ENCODE measurements around the gene ELOB.
A peak's percentile ranks its signal among the peaks of the same experiment; 100 is the strongest.

The ELOB gene

DNA sequence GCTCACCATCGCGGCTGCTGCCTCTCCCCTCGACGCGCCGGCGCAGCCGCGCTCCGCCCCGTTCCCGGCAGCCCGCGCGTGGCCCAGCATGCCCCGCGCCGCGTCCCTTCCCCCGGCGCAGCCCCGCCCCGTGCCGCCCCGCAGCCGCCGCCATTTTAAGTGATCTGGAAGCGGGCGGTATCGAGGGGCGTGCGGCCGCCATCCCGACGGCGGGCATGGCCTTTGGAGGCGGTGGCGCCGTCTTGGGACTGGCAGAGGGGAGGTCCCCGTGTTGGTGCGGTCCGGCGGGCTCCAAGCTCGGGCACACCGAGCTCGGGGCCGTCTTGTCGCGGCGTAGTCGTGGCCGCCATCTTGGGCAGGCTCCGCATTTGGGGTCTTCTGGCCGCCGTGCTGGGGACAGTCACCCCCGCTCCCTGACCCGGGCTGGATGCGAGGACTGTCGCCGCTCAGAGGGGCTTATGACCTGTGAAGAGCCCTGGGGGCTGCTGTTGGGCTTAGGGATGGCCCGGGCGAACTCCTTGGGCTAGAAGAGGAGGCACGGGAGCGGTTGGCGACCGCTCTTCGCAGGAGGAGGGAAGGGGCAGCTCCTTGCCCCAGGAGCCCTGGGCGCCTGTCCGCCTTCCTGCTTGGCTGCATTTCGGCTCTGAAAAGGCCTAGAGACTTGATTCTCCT, at the start of gene ELOB:
Gene ELOB, minus strand, starts transcription at position 50 of the 672 bp plus-strand sequence. Its CDS starts 41 bp downstream, at position 9.
- peak; percentile 92 for DNase-seq

DNA sequence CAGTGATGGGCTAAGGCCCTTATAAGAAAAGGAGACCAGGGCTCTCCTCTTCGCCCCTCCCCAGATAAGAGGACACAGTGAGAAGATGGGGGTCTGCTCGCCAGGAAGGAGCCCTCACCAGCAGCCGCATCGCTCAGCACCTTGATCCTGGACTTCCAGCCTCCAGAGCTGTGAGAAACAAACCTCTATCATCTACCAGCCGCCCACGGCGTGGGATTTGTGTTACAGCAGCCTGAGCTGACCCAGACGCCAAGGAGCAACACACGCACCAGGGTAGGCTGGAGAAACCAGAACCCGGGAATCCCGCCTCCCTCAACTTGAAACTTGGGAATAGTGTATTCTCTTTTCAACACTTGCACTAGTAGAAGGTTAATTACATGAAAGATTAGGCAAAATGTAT, 48.8 kb upstream of the ELOB start:
- DNase-seq = no peak

DNA sequence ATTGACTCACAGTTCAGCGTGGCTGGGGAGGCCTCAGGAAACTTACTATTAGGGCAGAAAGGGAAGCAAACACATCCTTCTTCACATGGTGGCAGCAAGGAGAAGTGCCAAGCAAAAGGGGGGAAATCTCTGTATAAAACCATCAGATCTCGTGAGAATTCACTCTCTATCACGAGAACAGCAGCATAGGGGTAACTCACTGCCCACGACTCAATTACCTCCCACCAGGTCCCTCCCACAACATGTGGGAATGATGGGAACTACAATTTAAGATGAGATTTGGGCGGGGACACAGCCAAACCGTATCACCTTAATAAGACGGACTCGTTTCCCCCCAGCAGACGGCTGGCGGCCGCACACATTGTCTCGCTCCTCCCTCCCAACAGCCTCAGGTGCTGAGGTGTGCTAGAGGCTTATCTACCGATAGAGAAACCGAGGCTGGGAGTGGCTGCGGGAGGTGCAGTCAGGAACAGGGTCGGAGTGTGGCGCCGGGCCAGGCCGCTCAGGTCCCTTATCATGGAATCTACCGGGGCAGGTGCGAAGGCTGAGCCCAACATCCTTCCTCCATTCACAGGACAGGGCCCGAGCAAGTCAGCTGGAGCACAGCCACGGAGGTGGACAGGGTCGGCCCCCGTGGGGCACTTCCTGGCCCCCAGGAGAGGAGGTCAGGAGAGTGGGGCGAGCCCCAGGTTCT, 48.1 kb upstream of the ELOB start:
- no peak for DNase-seq

DNA sequence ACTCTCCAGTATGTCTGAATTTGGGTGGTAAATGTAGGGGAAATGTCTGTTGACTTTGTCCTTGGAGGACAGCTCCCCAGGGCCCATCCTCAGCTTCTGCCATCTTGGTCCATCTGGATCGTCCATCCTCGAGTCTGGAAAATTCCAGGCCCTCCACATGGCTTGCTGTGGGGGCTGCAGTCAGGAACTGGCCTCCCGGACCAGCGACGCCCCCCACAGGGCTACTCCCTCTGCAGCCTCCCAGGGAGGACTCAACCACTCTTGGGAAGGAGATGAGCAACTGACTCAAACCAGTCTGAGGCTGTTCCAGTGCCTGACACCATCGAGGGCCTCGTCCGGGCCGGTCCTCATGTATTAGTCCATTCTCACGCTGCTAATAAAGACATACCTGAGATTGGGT, 47.5 kb upstream of the ELOB start:
- DNase-seq = no peak

DNA sequence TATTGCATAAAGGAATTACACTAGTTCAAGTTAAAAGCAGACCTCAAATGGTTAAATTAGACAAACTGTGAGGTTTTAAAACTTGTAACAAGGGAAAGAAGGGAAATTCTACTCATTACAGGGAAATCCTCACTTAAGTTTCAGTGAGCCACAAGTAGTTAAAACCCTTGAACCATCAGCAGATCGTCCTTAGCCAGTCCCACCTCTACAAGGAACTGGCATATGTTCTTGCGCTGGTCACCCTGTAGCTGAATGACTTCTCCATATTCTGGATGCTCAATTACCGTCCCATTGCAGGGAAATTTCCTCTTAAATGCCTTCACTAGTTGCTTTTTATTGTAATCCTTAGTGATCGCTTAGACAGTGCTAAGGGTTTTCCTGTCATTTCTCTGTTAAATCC, 45.4 kb upstream of the ELOB start:
- no peak for DNase-seq

DNA sequence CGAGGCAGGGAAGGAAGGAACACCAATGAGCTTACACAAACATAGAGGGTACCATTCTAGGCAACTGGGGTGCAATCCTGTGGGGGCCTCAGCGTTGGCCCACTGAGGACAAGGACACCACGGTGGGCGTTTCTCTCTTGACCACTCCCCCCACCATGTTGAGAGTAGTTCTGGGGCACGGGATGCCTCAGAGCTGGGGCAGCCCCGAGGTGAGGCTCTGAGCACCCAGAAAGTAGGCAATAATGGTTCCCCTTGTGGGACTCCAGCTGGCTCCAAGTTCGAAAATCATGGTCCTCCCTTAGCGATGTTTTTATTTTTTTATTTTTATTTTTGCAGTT, 45.0 kb upstream of the ELOB start:
- DNase-seq = no peak

DNA sequence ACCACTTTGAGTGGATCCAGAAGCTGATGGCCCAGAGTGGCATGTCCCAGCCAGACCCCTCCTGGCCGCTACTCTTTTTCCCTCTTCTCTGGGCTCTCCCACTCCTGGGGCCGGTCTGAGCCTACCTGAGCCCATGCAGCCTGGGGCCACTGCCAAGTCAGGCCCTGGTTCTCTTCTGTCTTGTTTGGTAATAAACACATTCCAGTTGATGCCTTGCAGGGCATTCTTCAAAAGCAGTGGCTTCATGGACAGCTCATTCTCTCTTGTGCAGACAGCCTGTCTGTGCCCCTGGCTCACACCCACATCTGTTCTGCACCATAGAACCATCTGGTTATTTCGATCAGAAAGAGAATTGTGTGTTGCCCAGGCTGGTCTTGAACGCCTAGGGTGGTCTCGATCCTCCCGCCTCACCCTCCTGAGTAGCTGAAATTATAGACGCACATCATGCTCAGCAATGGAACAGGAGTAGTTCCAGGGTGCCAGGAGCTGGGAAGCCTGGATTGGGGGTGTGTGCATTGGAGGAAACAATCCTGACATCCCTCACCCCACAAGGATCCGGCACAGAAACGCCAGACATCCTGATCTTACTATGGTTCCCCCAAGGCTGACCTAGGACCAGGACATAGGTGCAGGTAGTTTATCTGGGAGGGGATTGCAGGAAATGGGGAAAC, 44.5 kb upstream of the ELOB start:
- no peak for DNase-seq

DNA sequence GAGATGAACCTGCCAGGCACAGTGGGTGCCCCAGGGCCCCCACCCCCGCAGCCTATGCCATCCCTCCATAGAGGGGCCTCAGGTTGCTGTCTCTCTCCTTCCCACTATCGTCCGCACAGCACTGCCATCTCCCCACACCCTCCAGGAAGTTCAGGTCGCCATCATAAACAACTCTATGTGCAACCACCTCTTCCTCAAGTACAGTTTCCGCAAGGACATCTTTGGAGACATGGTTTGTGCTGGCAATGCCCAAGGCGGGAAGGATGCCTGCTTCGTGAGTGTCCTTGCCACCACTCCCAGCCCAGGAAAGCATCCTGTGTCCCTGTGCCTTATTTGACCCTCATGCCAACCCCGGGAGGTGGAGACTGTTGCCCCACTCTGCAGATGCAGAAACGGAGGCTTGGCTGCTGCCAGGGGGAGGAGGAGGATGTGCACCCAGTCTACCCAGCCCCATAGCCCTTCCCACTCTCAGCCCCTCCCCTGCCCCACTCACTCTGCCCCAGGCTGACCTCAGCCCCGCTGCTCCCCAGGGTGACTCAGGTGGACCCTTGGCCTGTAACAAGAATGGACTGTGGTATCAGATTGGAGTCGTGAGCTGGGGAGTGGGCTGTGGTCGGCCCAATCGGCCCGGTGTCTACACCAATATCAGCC, 43.9 kb upstream of the ELOB start:
- no peak for DNase-seq

DNA sequence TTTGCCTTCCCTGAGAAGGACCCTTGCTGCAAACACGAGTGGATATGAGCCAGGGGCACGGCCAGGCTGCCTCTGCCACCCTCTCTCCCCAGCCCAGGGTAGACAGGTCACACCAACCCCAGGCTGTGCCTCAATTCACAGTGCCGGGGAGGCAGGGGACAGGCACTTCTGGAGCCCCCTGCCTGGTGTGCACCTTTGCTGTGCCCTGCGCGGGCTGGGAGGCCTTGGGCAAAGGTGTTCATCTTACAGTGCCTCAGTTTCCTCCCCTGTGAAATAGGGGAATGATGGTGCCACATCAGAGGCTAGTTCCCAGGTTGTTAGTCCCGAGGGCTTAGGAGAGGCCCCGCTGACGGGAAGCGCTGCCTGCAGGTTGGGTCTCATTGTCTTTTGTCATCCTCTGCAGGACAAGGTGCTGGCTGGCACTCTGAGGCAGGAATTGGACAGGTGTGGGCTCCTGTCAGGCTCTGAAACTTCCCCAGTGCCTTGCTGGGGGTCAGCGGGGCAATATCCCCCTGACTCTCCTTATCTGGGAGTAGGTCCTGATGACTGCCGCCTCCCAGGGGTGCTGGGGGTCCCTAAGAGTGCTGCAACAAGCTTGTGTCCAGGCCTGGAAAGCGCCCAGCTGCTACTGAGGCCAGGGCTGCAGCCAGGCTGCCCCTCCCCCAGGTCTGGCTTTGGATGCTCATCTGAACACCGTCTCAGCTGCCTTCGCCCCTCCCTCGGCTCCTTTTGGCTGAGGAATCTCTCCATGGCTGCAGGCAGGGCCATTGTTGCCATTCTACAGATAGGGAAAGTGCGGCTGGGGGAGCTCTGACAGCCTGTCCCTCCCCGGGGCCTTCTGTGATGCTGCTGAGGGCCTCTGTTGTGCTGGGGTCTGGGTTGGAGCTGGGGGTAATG, 43.1 kb upstream of the ELOB start:
- no peak for DNase-seq

DNA sequence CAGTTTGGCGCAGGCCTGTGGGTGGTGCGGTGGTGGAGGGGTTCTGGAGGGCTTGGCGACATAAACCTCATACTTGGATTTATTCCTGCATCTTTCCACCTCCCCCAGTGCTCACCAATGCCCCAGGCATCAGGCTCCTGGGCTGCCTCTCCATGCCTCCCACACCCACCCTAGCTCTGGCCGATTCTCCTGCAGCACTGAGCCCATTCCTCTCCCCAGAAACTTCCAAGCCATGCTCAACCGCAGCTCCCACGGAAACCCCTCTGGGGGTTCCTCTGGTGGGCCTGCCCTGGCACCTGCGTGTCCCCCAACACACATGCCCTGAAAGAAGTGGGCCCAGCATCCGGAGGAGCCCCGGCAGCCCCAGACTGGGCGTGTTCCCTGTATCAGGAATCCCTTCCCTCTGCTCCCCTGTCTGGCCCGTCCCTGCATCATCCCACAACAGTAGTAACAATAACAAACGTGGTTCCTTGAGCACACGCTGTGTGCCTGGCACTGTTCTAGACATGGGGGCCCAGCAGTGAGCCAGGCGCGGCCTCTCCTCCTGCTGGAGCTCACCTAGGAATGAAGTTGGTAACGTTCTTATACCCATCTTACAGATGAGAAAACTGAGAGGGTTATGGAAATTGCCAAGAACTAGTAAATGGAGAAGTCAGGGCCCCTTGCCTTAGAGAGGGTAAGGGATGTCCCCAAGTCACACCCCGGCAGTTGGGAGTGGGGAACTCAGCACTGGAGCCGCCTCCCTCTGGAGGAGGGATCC, 42.3 kb upstream of the ELOB start:
- DNase-seq = no peak

DNA sequence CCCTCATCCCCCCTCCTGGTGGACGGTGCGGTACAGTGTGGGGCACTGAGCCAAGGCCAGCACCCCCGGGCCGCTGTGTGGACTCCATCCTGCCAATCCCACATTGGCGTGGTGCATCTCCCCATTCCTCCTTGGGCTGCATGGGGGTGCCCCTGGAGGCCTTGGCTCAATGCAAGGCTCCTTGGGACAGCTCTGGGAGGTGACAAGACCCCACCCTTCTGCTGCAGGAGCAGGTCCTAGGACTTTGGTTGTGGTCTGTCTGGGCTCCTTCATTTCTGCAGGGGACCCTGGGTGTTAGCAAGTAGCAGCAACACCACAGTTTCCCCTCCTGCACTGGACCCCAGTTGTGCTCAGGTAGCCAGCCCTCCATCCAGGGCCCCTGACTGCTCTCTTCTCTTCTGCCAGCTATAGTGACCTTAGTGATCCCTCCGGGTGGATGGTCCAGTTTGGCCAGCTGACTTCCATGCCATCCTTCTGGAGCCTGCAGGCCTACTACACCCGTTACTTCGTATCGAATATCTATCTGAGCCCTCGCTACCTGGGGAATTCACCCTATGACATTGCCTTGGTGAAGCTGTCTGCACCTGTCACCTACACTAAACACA, 41.3 kb upstream of the ELOB start:
- no peak for DNase-seq

DNA sequence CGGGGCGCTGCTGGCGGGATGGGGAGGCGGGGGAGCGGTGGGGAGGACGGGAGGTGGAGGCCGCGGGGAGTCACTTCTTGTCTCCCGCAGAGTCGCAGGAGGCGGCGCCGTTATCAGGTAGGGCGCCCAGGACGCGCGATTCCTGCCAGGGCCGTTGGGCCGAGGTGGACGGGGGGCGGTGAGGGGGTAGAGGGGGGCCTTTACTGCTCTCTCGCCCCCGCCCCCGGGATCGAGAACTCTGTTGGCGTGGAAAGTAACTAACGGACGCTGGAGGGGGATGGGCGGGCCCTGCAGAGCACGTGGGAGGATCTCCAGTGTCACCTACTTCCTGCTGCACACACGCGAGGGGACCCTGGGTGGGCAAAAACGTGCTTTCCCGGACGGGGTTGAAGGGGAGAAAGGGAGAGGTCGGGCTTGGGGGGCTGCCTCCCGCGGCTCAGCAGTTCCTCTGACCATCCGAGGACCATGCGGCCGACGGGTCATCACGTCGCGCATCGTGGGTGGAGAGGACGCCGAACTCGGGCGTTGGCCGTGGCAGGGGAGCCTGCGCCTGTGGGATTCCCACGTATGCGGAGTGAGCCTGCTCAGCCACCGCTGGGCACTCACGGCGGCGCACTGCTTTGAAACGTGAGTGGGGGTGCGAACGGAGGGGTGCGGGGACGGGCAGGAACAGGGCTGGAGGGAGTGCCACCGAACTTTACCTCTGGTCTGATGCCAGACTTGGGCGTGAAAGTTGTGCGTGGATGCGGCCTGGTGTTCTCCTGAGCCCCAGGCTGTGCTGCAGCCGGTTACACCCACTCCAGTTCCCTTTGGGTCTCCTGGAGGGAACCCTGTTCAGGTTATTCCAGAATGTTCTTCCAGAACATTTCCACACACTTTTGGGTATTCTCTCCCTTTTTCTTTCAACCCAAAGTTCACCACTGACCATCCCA, 40.5 kb upstream of the ELOB start:
- DNase-seq = peak; percentile 25

DNA sequence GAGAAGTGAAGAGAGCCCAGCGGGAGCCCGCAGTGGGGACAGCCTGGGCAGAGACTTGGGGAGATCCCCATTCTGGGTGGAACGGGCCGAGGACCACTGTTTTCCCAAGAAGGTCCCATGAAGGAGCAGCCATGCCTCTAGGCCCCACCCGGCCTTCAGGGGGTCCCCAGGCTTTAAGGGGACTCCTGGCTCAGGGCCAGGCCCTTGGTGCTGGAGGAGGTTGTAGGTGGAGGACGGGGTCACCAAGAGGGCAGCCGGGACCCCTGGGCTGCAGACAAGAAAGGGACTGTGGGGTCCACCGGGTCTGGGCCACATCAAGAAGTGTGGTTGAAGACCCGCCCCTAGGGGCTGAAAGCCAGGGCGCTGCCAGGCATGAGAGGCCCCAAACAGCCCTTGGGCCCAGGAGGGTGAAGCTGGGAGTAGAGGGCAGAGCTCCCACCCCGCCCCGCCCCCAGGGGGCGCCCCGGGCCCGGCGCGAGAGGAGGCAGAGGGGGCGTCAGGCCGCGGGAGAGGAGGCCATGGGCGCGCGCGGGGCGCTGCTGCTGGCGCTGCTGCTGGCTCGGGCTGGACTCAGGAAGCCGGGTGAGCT, 39.8 kb upstream of the ELOB start, which contains the start of gene PRSS21:
Gene PRSS21, plus strand, starts transcription at position 487 of the 589 bp plus-strand sequence. Its CDS starts 32 bp downstream, at position 519.
- DNase-seq = peak; percentile 63

DNA sequence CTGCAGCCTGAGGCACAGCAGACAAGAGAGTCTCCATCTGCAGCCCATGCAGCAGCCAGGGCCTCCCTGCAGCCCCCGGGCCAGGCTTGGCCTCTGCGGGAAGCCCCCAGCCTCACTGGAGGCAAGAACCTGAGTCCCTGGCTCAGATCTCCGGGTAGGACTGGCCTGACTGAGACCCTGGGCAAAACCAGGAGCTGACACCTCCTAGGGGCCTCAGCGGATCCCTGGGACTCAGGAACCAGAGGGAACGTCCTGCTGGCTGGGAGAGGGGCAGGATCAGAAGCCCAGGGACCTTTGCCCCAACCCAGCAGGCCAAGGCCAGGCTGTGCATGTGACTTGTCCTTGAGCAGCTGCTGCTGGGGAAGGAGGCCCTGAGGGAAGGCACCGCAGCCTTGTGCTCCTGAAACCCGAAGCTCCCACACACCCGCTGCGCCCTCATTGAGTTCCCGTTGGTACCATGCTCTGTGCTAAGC, 38.3 kb upstream of the ELOB start:
- DNase-seq = no peak

DNA sequence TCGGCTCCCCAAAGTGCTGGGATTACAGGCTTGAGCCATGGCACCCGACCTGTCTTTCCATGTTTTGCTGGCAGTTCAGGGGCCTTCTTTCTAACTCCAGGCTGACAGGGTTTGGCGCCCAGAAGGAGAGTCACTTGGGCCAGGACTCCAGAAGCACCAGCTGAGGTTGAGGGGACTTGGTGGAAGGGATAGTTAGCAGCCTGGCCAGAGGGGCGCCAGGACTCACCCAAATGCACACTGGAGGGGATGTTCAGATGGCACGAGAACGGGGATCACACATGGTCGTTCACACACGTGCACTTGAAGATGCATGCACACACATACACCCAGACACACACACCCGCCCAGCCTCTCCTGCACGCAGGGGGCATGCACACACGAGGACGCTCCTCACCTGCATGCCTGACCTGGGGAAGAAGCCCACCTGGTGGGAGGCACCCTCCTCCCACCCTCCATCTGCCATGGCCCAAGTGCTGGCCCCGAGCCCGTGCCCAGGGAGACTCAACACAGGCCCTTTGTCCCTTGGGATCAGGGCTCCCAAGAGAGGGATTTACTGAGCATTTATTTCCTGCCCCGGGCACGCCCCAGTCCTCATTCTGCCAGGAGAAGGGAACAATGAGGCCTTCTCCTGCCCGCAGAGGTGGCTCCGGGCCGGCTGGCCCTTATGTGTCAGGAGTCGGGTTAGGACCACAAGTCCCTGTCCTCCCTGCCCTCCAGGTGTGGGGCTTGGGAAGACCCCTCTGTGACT, 37.6 kb upstream of the ELOB start:
- DNase-seq = no peak

DNA sequence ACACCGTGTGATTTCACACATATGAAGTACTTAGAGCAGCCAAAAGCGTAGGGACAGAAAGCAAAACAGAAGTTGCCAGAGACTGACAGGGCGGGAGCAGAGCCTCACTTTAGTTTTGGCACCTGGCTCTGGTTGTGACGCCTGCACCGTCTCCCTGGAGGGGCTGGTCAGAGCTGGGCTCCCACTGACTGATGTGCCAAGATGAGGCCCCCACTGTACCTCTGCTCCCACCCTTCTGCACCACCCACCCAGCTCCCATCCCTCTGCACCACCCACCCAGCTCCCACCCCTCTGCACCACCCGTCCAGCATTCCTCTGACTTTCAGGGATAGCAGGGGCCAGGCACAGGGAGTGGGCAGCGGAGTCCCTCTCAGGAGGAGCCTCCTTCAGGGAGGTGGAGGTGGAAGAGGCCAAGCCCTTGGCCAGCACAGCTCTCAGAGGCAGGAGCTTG, 36.7 kb upstream of the ELOB start:
- DNase-seq = no peak

DNA sequence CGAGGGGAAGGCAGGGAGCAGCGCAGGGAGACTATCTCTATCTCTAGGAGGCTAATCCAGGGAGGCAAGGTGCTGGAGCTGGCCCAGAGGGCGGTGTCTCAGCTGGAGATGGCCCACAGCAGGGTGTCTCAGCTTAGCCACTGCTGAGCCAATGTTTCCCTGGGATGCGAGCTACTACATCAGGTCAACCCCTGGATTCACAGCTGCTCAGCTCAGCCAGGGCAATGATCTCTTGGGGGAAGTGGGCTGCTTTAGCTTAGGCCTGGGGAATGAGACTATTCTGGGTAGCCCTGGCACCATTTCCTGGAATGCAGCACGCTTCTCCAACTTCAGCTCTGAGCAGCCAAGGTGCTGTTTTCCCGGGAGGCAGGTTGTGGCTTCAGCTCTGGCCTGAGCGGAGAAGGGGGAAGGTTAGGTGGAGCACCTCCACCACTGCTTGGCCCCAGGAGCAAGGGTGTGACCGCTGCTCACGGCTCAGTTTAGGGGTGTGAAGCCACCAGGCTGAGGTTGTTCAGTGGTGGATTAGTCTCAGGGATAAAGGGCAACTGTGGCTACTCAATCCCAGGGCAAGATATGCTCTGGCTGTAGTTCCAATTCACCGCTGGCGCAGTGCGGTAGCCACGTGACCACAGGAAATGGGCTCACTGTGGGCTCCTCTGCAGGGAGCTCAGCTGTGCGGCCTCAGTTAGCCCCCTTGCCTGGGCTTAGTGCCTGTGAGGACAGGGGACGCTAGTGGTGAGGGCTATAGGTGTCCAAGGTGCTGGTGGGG, 34.8 kb upstream of the ELOB start:
- DNase-seq = no peak

DNA sequence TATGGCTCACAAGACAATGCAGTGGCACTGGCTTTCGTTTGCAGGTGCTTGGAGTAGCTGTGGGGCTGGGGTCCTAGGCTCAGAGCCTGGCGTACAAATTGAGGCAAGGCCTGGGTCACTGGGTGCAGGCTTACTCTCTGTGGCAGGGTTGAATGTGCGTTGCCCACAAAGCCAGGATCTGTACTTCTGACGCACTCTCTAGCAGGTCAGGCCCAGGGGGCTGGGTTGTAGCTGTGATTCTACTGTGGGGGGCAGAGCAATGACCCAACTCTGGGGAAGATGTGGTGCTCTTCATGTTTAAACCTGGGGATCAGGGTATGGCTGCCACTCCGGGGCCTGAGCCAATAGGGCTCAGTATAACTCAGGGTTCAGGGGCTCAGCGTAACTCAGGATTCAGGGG, 33.6 kb upstream of the ELOB start:
- no peak for DNase-seq
